SK-N-MC (cell line): Measurements from ENCODE around the gene RIN3.

Experiments
- EZH2 ChIP-seq: fragments of 200-600 bp; sonication (generic); IDR thresholded peaks from one replicate; pipeline ENCODE4 v1.6.1; 2017; ENCODE audit warnings: antibody characterized with exemption
- FOXP2 ChIP-seq: optimal IDR thresholded peaks from 2 replicates; pipeline ENCODE3; 2011; ENCODE audit warnings: mild to moderate bottlenecking, moderate library complexity; ENCODE audit not compliant: insufficient read depth; ENCODE audit errors: extremely low read length, control extremely low read depth
- POLR2AphosphoS5 ChIP-seq: IDR thresholded peaks from 2 replicates; pipeline ENCODE4 v1.6.1; 2012; ENCODE audit warnings: mild to moderate bottlenecking, low read depth, low read length, borderline replicate concordance

DNA sequence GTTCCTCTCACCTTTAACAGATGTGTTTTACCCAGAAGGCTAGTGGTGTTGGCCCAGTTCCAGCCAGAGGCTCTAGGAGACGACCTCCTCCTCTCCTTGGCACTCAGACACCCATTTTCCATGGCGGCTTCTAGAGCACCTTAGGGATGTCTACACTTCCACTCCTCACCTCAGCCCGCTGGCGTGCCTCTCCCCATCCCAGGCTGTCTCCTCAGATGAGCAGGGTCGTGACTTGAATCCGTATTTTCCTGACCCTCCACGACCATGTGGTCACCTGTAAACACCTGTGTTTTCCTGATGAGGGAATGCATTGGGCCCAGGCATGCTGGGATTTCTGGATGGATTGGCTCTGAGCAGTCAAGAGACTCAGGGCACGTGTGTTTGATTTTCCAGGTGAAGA is 21.8 kb upstream of the RIN3 start:
- no peak for TF ChIP-seq EZH2
- no peak for TF ChIP-seq POLR2AphosphoS5
- no peak for TF ChIP-seq FOXP2
